Prostate gland (tissue), 2 donors: Measurements from ENCODE around the gene TMEM174. TPM values are rescaled to one million over a fixed set of nuclear protein-coding genes. Genes with fewer than 3 reads are reported as not detected.
"Not testable (repeated sequence)": the region's sequence is repeated elsewhere in the genome, so short reads cannot be mapped to it uniquely, and the experiment has no call there.

Source experiments
- DNase-seq: peaks from one replicate; pipeline ENCODE4 v3.0.0-alpha.2; 2019; ENCODE audit warnings: low spot score
- H3K27ac ChIP-seq, 2 donors: fragments of 200-600 bp; sonication (generic); 2 replicates each; pipeline ENCODE4 v1.5.1; 2017 to 2019
- H3K27me3 ChIP-seq: fragments of 200-600 bp; sonication (generic); replicated peaks from 2 replicates; pipeline ENCODE4 v1.5.1; 2019; ENCODE audit not compliant: insufficient read depth
- H3K36me3 ChIP-seq, 2 donors: fragments of 200-600 bp; sonication (generic); 1 replicate in 1 of 2; 2 replicates in 1 of 2; pipeline versions ENCODE4 v1.5.1 to v1.8.1; 2017 to 2019
- H3K4me1 ChIP-seq: fragments of 200-600 bp; sonication (generic); replicated peaks from 2 replicates; pipeline ENCODE4 v1.5.1; 2019
- H3K4me3 ChIP-seq, 2 donors: fragments of 200-600 bp; sonication (generic); 2 replicates each; pipeline ENCODE4 v1.5.1; 2017 to 2019
- H3K9me3 ChIP-seq: fragments of 200-600 bp; sonication (generic); 2 replicates; pipeline ENCODE4 v1.5.1; 2017
- CTCF ChIP-seq, 4 experiments: fragments of 200-600 bp in 2 of 4; fragments of 450-650 bp in 2 of 4; sonication (generic) in 2 of 4; IDR thresholded peaks; 1 replicate in 3 of 4; 2 replicates in 1 of 4; pipeline ENCODE4 v1.5.1; 2016 to 2019; ENCODE audit warnings: antibody characterized with exemption in 4 of 4, mild to moderate bottlenecking in 2 of 4, moderate library complexity in 2 of 4
- POLR2A ChIP-seq: fragments of 450-650 bp; IDR thresholded peaks from one replicate; pipeline ENCODE4 v1.6.1; 2016; ENCODE audit warnings: antibody characterized with exemption, mild to moderate bottlenecking
- POLR2AphosphoS5 ChIP-seq: sonication (generic); formaldehyde crosslinking; IDR thresholded peaks from one replicate; pipeline ENCODE4 v1.6.1; 2017; ENCODE audit warnings: antibody characterized with exemption
- WGBS: methylation state at CpG from one replicate; pipeline ENCODE4 v1.1.5; 2018; 5-methylcytosine and 5-hydroxymethylcytosine counted together
- intact Hi-C: fragments of 100-400 bp; cut with DNase I; formaldehyde crosslinking; loops from one replicate; pipeline ENCODE4 v1.14.2; 2022
- total RNA-seq, 2 donors: library from RNA; depleted of rRNA; stranded (reverse); fragments of >200 nt; gene quantifications; one replicate each; pipeline ENCODE4 v1.1.0, GENCODE V29; 2016

Gene TMEM174
- total RNA-seq, 2 donors from 2014 or later = not detected

GRCh38 chr5:73204733-73205132 is 31.7 kb downstream of the TMEM174 start:
- TF ChIP-seq POLR2A (no peak), POLR2AphosphoS5 (no peak), CTCF (IDR thresholded peaks at IDR 0.05) (no peak)
- no peak for DNase-seq
- intact Hi-C loops = no loop called here
- Histone ChIP-seq H3K4me1 (no peaks in the 10 kb centered on the region), H3K9me3 (no peaks in the 10 kb centered on the region), H3K27me3 (no peaks in the 10 kb centered on the region), H3K27ac (no peak overlapping the region), H3K4me3 (no peak overlapping the region), H3K36me3 (no peaks in the 10 kb centered on the region)
- WGBS = 91% methylated on average over 5 of the region's 5 CpGs

DNA sequence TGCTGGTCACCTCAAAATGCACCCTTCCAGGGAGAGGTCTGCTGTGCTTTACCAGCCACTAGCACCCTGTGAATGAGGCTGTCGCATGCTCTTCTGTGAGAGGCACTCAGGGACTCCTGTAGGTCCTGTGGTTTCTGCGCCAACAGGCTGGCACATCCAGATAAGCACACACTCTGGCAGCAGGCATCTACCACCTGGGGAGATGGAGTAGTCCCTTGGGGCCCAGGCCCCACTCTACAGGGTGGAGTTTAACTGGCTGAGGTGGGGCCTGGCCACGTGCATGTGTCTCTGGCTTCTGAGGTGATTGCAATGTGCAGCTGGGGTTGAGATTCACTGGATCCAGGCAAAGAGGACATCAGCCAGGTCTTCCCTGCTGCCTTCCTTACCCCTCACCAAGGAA is 32.3 kb downstream of the TMEM174 start:
- TF ChIP-seq CTCF (IDR thresholded peaks at IDR 0.05) (no peak), POLR2A (no peak), POLR2AphosphoS5 (no peak)
- 81% methylated on average over 3 of the region's 3 CpGs for WGBS
- H3K9me3 ChIP-seq = no peaks in the 10 kb centered on the region
- H3K36me3 ChIP-seq = no peaks in the 10 kb centered on the region
- intact Hi-C loops = no loop called here
- no peak for DNase-seq
- H3K4me3 ChIP-seq = no peak overlapping the region
- no peaks in the 10 kb centered on the region for H3K27me3 ChIP-seq
- no peaks in the 10 kb centered on the region for H3K4me1 ChIP-seq
- H3K27ac ChIP-seq = no peak overlapping the region

- H3K4me1 ChIP-seq, intact Hi-C loops, H3K9me3 ChIP-seq, DNase-seq, H3K27me3 ChIP-seq, H3K4me3 ChIP-seq, H3K27ac ChIP-seq, H3K36me3 ChIP-seq: not testable (repeated sequence)
- 20% methylated on average over 4 of the region's 4 CpGs for WGBS
These were observed 34.2 kb downstream of the TMEM174 start for GRCh38 chr5:73207239-73207638.

DNA sequence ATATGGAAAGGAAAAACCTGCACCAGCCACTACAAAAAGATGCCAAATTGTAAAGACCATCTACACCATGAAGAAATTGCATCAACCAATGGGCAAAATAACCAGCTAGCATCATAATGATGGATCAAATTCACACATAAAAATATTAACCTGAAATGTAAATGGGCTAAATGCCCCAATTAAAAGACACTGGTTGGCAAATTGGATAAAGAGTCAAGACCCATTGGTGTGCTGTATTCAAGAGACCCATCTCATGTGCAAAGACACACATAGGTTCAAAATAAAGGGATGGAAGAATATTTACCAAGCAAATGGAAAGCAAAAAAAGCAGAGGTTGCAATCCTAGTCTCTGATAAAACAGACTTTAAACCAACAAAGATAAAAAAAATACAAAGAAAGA is 36.1 kb downstream of the TMEM174 start:
- DNase-seq, H3K27me3 ChIP-seq, H3K9me3 ChIP-seq, H3K4me3 ChIP-seq, H3K36me3 ChIP-seq, H3K27ac ChIP-seq, intact Hi-C loops, H3K4me1 ChIP-seq: not testable (repeated sequence)

DNA sequence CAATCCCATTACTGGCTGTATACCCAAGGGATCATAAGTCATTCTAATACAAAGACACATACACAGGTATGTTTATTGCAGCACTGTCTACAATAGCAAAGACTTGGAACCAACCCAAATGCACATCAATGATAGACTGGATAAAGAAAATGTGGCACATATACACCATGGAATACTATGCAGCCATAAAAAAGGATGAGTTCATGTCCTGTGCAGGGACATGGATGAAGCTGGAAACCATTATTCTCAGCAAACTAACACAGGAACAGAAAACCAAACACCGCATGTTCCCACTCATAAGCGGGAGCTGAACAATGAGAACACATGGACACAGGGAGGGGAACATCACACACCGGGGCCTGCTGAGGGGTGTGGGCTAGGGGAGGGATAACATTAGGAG is 39.7 kb downstream of the TMEM174 start:
- H3K9me3 ChIP-seq, H3K4me3 ChIP-seq, H3K4me1 ChIP-seq, H3K27ac ChIP-seq, intact Hi-C loops, DNase-seq, H3K36me3 ChIP-seq: not testable (repeated sequence)
- WGBS = 89% methylated on average over 3 of the region's 3 CpGs
- peaks cover 13% of the 10 kb centered on the region for H3K27me3 ChIP-seq

GRCh38 chr5:73213566-73213998 is 40.6 kb downstream of the TMEM174 start:
- TF ChIP-seq CTCF (IDR thresholded peaks at IDR 0.05) = no peak
- TF ChIP-seq POLR2AphosphoS5 = no peak
- no peak for TF ChIP-seq POLR2A
- intact Hi-C loops = no loop called here
- Histone ChIP-seq H3K4me1 (no peaks in the 10 kb centered on the region), H3K27me3 (peaks cover 21% of the 10 kb centered on the region), H3K27ac (no peak overlapping the region), H3K4me3 (no peak overlapping the region), H3K9me3 (no peaks in the 10 kb centered on the region), H3K36me3 (no peaks in the 10 kb centered on the region)
- no peak for DNase-seq
- 31% methylated on average over 6 of the region's 6 CpGs for WGBS
